Measurements from ENCODE around the gene TMEM131.
A peak's percentile ranks its signal among the peaks of the same experiment; 100 is the strongest.

DNA sequence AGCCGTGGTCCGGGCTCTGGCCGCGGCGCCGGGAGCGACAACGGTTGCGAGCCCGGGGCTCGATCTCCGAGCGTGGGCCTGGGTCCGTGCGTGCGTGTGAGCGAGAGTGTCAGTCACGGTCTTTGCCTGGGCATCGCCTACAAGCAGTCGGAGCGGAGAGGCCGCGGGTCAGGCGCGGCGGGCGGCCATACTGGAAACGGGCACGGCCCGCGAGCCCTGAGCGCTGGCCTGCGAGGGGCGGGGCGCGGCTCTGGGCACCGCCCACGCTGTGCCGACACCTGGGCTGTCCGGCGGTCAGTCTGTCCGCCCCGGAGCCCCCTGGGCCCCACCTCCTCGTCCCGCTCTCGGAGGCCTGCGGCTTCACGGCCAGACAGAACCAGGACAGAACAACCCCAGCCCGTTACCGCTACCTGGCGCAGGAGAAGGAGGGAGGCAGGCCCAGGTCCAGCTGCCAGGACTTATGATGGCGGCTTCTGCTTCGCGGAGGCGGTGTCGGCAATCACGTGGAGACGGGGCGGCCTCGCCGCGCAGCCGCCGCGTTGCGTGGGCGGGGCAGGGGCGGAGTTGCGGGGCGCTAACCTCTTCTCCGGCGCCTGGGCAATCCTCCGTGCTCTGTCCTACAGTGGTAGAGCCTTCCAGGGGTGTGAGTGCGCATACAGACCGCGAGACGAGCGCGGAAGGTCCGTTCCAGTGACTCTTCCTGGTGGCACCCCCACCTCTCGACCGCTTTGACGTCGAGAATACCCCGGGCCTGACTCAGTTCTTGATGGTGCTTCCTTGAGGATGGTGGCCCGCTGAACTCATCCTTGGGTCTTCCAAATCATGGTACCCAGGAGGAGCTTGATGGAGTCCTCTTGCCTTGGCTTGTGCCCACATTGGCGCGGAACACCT lies at the start of gene TMEM131:
- TF ChIP-seq, protein P1, sequence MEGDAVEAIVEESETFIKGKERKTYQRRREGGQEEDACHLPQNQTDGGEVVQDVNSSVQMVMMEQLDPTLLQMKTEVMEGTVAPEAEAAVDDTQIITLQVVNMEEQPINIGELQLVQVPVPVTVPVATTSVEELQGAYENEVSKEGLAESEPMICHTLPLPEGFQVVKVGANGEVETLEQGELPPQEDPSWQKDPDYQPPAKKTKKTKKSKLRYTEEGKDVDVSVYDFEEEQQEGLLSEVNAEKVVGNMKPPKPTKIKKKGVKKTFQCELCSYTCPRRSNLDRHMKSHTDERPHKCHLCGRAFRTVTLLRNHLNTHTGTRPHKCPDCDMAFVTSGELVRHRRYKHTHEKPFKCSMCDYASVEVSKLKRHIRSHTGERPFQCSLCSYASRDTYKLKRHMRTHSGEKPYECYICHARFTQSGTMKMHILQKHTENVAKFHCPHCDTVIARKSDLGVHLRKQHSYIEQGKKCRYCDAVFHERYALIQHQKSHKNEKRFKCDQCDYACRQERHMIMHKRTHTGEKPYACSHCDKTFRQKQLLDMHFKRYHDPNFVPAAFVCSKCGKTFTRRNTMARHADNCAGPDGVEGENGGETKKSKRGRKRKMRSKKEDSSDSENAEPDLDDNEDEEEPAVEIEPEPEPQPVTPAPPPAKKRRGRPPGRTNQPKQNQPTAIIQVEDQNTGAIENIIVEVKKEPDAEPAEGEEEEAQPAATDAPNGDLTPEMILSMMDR (IDR thresholded peaks at IDR 0.05 in 4 of 5, conservative IDR thresholded peaks at IDR 0.05 in 1 of 5) = no peak
- TF ChIP-seq POLR2A (IDR thresholded peaks at IDR 0.05) = peak; percentile 68 to 82
